Measurements from ENCODE around the gene TRIM62.

- TF ChIP-seq, protein P1, sequence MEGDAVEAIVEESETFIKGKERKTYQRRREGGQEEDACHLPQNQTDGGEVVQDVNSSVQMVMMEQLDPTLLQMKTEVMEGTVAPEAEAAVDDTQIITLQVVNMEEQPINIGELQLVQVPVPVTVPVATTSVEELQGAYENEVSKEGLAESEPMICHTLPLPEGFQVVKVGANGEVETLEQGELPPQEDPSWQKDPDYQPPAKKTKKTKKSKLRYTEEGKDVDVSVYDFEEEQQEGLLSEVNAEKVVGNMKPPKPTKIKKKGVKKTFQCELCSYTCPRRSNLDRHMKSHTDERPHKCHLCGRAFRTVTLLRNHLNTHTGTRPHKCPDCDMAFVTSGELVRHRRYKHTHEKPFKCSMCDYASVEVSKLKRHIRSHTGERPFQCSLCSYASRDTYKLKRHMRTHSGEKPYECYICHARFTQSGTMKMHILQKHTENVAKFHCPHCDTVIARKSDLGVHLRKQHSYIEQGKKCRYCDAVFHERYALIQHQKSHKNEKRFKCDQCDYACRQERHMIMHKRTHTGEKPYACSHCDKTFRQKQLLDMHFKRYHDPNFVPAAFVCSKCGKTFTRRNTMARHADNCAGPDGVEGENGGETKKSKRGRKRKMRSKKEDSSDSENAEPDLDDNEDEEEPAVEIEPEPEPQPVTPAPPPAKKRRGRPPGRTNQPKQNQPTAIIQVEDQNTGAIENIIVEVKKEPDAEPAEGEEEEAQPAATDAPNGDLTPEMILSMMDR (IDR thresholded peaks at IDR 0.05), result no peak
- TF ChIP-seq POLR2A (IDR thresholded peaks at IDR 0.05), result no peak
Measured at GRCh38 chr1:33176362-33176850, 5.4 kb downstream of the TRIM62 start.

All from Peyer's patch (tissue), 4 donors.